CD4-positive, alpha-beta T cell treated with Interleukin-17A for 1 hour (primary cell): ENCODE data around the gene CFAP221.

Source experiments
- DNase-seq: peaks from one replicate; pipeline ENCODE4 v3.0.0-alpha.2; 2020

The CFAP221 gene

DNA sequence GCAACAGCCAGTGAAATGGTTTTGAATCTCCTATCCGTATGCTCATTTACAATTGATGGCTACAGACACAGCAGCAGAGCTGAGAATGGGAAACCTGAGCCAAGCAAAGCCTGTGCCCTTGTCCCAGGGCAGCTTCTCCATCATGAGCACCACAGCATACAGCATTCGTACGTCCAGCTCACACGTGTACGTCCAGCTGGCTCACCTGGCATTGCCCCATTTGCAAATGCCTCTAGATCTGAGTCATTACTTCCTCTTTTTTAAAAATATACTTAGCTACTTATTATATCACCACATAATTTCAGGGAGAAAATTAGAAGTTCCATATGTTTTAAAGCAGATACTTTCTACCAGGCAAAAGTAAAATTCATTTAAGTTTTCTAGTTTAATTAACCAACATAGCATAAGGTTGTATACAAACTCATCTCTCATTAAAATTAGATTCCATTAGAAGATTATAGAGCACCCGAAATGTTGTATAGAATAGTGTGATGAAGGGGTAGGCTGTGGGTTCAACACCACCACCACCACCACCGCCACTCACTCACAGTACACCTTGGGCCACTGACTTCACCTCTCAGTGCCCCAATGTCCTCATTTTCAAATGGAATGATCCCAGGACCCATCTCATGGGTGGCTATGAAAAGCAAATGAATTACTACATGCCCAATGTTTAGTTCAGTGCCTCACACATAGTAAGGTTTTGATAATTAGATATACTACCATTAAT, 103.4 kb downstream of the CFAP221 start:
- no peak for DNase-seq

DNA sequence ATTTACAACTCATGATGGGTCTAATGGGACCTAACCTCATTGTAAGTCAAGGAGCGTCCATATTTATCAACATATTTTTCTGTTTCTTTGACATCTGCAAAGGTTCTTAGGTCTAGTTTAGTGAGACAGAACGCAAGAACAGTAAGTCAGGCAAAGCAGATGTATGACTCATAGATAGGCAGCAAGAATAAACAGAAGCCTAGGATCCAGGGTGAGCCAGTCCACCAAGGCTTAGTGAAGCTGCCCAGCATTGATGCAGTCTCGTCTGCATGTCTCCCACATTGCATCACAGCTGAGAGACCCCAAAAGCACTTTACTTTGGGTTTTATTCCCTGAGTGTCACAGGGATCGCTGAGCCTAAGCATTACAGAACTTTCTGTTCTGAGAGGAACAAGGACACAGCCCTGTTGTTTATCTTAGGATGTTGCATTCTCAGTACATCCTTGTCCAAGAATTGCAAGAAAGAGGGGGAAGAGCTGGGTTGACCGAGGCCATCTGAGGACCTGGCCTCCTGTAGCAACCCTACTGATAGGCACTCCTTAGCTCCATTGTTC, 105.2 kb downstream of the CFAP221 start:
- no peak for DNase-seq

DNA sequence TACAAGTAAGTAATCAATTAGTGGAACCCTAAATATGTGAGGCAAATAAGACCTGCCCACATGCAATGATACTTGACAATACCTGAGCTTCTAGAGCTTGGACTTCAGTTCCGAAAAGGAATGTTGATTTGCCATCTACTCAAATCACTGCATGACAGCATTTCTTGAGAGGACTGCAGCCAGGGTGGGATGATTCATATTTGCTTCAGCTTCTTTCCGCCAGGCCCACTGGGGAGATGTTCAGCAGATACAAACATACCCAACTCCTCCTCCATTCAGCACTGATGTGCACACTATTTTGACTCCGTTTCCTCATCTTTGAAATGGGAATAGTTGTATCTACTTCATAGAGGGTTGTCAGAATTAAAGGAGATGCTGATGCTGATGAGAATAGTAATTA, 106.0 kb downstream of the CFAP221 start:
- no peak for DNase-seq

DNA sequence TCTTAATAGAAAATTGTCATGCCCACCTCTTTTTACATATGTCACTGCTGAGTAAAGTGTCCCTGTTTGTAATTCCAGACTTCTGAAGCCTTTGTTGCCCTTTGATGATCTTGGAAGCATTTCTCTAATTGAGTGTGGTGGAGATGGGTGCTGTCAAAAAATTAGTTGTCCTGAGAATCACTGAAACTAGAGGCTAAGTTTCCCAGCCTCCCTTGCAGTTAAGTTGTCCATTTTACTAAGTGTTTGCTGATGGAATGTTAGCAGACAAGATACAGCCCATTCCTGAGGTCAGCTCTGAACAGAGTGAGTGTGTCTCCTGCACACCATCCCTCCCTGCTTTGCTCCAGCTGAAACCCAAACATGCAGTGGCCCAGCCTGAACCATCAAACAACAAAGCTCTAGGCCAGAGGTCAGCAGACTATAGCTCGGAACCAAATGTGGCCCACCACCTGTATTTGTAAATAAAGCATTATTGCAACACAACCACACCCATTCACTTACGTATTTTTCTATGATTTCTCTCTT, 106.7 kb downstream of the CFAP221 start:
- DNase-seq: no peak

DNA sequence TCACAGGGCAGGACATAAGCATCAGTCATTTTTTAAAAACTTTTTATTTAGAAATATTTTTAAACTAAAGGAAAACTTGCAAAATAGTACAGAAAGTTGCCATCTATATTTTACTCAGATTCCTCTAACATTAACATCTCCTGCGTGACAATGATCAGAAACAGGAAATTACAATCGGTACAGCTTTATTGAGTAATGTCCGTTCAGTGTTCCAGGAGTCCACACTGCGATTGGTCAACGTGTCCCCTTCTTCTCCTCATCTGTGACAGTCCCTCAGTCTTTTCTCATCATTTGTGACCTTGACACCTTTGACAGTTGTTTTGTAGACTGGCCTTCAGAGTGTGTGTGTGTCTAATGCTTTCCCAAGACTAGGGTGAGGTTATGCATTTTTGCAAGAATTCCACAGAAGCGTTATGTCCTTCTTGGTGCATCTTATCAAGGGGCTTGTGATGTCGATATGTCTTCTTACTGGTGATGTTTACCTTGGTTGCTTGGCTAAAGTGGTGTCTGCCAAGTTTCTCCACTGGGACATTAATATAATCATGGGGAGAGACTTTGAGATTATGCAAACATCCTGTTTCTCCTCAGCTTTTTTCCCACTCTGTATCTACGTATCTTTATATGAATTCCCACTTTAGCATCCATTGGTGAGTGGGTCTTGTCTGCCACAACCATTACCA, 113.4 kb downstream of the CFAP221 start:
- DNase-seq: no peak

DNA sequence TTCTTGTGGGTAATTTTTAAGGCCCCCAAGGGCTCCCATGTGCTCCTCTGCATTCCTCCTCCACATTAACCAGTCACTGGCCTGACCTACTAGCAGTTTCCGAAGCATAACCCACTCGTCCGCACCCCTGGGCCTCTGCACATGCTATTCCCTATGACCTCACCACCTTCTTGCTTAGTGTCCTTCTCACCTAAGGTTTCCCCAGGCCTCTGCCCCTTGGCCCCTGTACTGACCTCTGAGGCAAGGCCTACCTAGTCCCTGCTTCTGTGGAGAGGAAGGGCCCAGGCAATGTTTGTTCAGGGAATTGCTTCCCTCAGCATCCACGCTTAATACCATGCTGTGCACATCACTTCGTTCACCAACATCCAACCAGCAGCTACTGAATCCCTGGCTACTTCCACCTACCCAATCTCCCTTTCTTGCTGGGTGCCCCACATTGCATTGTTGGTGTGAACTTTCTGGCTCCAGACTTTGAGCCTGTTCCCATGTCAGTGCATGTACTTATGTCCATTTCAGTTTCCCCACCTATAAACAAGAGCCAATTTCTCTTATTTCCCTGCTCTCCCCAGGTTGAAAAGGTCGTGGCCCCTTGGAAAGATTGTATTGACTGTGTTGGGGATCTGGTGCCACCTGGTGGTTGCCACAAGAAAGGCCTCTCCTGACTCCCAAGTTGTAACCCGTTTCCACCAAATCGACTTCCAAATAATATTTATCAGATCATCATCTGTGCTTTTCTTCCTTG, 115.5 kb downstream of the CFAP221 start:
- peak; percentile 38 for DNase-seq

DNA sequence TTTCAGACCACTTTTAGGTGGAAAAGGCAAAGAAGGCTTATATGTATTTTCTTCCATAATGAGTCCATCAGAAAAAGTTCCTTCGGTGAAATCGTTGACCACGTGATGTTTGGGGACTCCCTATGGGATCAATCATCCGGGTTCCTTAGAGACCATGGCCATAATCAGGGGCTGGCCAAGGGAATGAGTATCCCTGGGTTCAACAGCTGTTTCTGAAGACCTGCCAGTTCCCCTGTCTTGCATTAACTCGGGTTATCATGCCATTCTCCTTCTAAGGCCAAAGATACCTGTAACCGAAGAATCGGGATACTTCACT, 116.1 kb downstream of the CFAP221 start:
- no peak for DNase-seq

DNA sequence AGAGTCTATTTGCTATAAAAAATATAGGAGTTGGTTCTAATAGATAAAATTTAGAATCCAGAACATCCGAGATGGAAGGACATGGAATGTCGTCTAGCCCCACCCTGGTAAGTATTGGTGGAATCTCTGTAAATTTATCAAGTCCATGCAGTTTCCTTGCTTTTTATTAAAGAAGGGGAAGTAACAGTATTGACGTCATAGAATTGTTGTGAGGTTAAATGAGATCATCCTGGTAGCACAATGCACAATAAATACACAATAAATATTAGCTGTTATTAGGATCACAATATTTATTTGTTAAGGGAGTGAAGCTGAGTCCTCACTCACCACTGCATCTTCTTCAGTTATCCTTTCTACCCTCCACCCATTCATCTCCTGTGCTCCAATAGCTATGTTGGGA, 118.0 kb downstream of the CFAP221 start:
- DNase-seq: no peak

DNA sequence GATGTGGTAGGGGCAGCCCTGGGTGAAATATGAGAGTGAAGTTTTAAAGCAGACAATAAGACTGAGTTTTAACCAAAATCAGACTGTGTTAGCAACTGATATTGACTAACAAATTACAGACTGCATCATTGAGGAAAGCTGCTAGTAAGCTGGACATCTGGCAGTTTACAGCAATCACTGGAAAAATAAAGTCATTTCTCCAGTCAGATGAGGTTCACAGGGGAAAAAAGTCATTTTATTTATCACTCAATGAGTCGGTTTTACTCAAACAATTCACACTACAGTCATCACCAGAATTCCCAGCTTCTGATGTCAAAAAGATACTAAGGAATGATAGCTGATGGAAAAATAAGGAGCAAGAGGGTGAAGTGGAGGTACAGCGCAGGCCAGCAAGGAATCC, 124.3 kb downstream of the CFAP221 start:
- no peak for DNase-seq

DNA sequence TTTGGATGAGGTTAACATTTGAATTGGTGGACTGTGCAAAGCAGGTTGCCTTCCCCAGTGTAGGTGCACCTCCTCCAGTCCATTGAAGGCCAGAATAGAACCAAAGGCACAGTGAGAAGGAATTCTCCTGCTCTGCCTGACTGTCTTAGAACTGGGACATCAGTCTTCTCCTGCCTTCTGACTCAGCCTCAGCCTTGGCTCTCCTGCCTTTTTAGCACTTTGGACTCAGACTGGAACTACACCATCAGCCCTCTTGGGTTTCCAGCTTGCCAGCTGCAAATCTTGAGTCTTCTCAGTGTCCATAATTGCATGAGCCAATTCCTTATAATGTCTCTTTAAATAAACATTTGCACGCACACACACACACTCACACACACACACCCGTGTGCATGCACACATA, 126.8 kb downstream of the CFAP221 start:
- DNase-seq: no peak

DNA sequence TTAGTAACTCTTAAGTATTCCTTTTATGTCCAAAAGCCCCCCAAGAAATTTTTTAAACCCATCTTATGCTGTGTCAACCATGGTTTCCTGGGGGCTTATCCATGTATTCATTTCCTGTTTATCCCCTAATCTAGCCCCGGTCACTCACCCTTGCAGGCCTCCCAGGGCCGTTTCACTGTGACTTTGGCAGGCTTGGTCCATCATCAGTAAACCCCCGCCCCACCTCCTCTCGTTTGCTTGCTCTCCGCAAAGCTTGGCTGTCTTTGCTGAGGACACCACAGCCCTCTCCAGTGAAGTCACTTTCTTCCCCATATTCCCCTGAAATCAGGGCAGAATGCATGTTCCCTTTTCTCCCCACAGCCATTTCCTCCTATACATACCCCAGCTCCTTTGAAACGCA, 127.5 kb downstream of the CFAP221 start:
- no peak for DNase-seq

DNA sequence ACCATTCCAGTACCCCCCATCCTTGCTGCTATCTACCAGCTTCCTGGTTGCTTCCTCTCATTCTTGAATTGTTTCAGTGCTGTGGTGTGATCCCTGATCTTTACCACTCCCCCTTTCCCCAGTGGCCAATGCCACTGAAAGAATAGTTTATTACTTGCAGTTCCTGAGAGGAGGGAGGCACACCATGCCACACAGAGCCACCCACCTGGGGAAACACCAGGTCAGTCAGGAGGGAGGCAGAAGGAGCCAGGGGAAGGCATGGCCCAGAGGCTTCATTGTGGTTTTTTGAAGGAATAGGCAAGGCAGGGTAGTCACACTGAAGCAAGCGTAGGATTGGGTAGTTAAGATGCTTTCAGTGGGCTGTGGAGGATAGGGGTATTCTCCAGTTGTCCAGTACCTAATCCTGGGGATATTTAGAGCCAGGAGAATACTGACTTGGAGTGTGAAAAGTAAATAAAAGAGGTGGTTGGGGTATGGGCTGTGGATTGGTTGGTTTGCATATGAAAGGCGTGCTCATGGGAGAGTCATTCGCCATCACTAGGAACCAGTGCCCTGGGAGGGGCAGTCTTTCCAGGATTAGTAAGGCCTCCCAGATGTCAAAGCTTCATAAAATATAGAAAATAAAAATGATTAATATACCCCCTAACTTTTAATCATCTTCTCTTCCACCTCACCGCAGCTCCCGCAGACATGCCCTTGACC, 128.1 kb downstream of the CFAP221 start:
- DNase-seq: no peak

DNA sequence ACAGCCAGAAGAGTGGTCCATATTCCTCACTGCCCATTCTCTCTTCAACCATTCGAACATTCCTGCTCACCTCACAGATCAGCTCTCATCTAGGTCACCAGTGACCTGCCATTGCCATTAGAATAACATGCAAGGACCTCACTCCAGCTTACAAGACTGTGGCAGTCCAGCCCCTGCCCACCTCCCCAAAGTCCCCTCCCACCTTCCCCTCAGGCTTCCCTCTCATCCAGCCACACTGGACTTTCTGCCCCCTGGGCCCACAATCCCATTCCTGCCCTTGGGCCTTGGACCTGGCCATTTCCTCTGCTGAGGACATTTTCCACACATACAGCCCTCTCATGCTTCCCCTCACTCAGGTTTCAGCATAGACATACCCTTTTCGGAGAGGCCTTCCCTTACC, 129.5 kb downstream of the CFAP221 start:
- no peak for DNase-seq

DNA sequence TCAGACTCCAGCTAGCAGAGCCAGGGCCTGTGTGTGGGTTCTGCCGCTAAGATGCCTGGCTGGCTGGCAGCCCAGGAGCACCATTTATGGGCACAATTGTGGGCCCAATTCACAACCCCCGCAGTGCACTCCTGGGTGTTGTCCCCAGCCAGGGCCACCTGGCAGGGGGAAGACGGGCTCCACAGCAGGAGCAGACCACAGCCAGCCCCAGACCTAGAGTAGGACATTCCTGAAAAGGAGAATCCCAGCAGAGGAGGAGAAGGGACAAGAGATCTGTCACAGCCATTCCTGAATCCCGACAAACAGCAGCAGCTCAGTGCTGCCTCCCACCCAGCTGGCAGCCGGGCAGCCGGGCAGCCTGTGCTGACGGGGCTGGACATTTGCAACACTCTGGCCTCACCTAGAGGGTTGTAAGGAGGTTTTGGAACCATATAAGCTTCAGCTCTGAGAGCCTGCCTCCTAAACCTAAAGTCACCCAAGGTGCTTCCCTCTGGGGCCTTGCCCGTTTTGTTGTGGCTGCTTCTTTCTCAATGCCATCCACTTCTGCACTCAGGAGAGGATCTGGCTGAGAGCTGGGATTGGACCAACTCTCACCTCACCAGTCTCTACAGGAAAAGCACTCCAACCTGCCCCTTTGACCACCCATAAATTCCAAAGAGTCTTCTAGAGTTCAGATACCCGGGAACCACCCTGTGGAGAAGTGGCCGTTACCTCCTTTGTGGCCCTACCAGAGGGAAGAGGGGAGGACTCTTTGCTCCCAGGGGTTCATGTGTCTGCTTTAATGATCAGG, 130.7 kb downstream of the CFAP221 start:
- DNase-seq: no peak

DNA sequence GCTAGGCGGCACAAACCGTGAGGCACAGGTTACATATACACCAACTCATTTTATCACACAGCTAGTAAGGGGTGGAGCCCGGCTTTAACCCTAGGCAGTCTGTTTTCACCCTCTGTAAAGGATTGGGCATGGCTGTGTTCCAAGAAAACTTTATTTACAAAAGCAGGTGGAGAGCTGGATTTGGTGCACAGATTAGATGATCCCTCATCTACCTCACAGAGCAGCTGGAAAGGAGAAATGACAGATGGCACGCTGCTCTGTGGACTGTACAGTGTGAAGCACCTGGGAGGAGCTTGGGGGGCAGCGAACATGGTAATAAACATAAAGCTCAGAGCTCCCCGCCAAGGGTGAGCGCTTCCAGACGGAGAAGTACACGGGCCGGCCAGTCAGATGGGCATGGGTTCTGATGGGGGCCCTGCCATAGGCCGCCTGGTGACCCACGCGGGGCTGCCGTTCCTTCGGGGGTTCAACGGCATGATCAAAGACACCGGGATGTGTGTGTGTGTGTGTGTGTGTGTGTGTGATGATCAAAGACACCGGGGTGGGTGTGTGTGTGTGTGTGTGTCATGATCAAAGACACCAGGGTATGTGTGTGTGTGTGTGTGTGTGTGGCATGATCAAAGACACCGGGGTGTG, 133.9 kb downstream of the CFAP221 start:
- no peak for DNase-seq

DNA sequence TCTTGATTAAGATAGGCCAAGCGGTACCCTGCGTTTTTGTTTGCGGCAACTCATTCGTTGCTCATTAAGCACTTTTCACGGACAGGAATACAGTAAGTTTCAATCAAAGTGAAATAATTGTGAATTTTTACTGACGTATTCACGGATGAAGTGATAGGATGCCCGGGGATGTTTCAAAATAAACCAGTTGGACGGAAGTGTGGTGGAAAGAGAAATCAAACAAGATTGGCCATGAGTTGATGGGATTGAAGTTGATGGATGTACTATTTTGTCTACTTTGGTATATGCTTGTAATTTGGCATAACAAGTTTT, 135.2 kb downstream of the CFAP221 start:
- peak; percentile 17 for DNase-seq

DNA sequence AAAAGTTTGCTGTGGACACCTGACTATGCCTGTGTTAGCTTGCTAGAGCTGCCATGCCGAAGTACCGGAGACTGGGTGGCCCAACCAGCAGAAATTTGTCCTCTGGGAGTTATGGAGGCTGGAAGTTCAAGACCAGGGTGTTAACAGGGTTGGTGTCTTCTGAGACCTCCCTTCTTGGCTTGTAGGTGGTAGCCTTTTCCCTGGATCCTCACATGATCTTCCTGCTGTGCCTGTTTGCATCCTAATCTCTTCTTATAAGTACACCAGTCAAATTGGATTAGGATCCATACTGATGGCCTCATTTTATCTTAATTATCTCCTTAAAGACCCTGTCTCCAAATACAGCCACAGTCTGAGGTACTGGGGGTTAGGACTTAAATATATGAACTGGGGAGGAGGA, 135.6 kb downstream of the CFAP221 start:
- no peak for DNase-seq

DNA sequence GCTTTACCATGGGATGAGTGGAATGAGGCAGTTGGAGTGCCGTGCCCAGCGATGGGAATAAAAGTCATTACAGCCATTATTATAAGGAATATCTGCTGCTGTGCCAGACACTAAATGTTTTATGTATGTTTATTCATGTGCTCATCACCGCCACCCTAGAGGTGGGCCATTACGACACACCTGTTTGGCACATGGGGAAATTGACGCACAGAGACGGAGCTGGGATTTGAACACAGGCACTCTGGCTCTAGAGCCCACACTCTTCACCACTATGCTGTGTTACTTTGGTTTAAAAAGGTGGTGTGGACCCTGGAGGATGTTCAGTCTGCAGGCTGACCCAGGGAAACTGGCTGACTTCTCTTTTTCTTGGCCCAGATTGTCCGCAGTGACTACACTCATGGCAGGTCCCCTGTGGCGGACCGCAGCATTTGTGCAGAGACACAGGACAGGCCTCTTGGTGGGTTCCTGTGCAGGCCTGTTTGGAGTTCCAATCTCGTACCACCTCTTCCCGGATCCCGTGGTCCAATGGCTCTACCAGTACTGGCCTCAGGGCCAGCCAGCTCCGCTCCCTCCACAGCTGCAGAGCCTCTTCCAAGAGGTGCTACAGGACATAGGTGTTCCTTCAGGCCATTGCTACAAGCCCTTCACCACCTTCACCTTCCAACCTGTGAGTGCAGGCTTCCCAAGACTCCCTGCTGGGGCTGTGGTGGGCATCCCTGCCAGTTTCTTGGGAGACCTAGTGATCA, 136.4 kb downstream of the CFAP221 start:
- DNase-seq: no peak

DNA sequence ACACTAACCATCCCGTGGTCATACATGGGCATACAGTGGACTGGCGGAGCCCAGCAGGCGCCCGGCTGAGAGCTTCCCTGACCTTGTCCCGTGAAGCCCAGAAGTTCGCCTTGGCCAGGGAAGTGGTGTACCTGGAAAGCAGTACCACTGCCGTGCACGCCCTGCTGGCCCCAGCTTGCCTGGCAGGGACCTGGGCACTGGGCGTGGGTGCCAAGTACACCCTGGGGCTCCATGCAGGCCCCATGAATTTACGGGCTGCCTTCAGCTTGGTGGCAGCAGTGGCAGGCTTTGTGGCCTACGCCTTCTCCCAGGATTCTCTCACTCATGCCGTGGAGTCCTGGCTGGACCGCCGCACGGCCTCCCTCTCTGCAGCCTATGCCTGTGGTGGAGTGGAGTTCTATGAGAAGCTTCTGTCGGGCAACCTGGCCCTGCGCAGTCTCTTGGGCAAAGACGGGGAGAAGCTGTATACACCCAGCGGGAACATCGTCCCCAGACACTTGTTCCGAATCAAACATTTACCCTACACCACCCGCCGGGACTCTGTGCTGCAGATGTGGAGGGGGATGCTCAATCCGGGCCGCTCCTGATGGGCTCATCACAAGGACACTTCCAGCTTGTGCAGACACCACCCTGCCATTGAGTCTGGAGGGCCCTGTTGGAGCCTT, 137.1 kb downstream of the CFAP221 start:
- no peak for DNase-seq

DNA sequence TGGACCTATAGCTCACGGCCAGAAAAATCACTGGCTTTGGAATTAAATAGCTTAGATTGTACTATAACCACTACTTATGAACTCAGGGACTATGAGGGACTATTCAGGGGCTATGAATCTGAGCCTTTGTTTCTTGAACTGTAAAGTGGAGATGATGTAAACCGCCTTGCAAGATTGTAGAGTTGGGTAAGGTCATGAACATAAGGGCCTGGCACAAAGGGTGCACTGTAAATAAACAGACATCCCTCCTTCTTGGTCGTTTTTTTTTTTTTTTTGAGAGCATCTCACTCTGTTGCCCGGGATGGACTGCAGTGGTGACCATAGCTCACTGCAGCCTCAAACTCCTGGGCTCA, 137.6 kb downstream of the CFAP221 start:
- no peak for DNase-seq

DNA sequence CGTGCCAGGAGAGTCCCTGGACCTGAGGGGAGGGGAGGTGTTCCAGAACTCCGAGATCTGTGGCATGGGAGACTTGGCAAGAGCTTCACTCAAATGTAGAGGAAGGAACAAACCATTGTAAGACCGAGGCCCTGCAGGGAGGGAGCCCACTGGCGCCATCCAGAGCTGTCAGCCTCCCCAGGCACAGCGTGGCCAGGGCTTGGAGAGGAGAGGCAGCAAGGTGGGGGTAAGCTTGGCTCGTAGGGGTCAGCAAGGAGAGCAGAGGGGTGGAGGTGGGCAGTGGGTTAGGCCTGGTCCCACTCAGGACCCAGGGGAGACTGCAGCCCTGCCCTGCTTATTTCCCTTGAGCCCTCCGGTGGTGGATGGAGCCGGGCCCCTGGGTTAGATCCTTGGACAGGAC, 138.3 kb downstream of the CFAP221 start:
- no peak for DNase-seq
